Stimulated activated CD8-positive, alpha-beta memory T cell treated with anti-CD3 and anti-CD28 coated beads, Interleukin-15, amount 100 ng/mL, for 48 hours (primary cell): ENCODE measurements around the gene TLE2.
"Not testable (repeated sequence)": the region's sequence is repeated elsewhere in the genome, so short reads cannot be mapped to it uniquely, and the experiment has no call there.

Experiments
- DNase-seq, 2 donors: peaks; one replicate each; pipeline ENCODE4 v3.0.0-alpha.2; 2020; ENCODE audit warnings: low read depth in 2 of 2

Gene TLE2

GRCh38 chr19:2983351-2984214, 45.5 kb downstream of the TLE2 start:
- DNase-seq = no peak

- DNase-seq = no peak
Measured at GRCh38 chr19:2982983-2983350, 46.1 kb downstream of the TLE2 start.

- DNase-seq = no peak
Measured at GRCh38 chr19:2982561-2982960, 46.5 kb downstream of the TLE2 start.

GRCh38 chr19:2981898-2982297, 47.2 kb downstream of the TLE2 start:
- DNase-seq = no peak

- DNase-seq = no peak
Measured at GRCh38 chr19:2978772-2979171, 50.3 kb downstream of the TLE2 start.

GRCh38 chr19:2978166-2978767, 50.8 kb downstream of the TLE2 start:
- no peak for DNase-seq

- DNase-seq = no peak
Measured at GRCh38 chr19:2977746-2978138, 51.3 kb downstream of the TLE2 start.

GRCh38 chr19:2977001-2977745, 51.9 kb downstream of the TLE2 start, which contains the start of gene TLE6:
Gene TLE6, plus strand, starts transcription at chr19:2977564. Its CDS starts 670 bp downstream, at chr19:2978234.
- peak; percentile 92 to 93 for DNase-seq

- DNase-seq = no peak
Measured at GRCh38 chr19:2976609-2977000, 52.5 kb downstream of the TLE2 start.

GRCh38 chr19:2974342-2975041, 54.6 kb downstream of the TLE2 start:
- peak in 1 of 2 donors; percentile 24 for DNase-seq

- DNase-seq = no peak
Measured at GRCh38 chr19:2973229-2973628, 55.9 kb downstream of the TLE2 start.

GRCh38 chr19:2970201-2970835, 58.8 kb downstream of the TLE2 start:
- DNase-seq = no peak

- DNase-seq = no peak
Measured at GRCh38 chr19:2969104-2969504, 60.0 kb downstream of the TLE2 start.

- no peak for DNase-seq
Measured at GRCh38 chr19:2967972-2968371, 61.1 kb downstream of the TLE2 start.

- no peak for DNase-seq
Measured at GRCh38 chr19:2964874-2965273, 64.2 kb downstream of the TLE2 start.

GRCh38 chr19:2963631-2964030, 65.4 kb downstream of the TLE2 start:
- not testable (repeated sequence) for DNase-seq

- no peak for DNase-seq
Measured at GRCh38 chr19:2963122-2963521, 66.0 kb downstream of the TLE2 start.

- DNase-seq = no peak
Measured at GRCh38 chr19:2962018-2962670, 66.9 kb downstream of the TLE2 start.

- no peak for DNase-seq
Measured at GRCh38 chr19:2960120-2960519, 69.0 kb downstream of the TLE2 start.

GRCh38 chr19:2957160-2957559, 71.9 kb downstream of the TLE2 start:
- DNase-seq = no peak

GRCh38 chr19:2952953-2953481, 76.1 kb downstream of the TLE2 start:
- DNase-seq = no peak
